Fibroblast of skin of left biceps (primary cell): ENCODE results near the gene ATG9A.

Source experiments
- DNase-seq, 2 experiments: peaks; one replicate each; pipeline ENCODE4 v3.0.0-alpha.2; 2013; ENCODE audit warnings: low read depth in 2 of 2

The ATG9A gene

DNA sequence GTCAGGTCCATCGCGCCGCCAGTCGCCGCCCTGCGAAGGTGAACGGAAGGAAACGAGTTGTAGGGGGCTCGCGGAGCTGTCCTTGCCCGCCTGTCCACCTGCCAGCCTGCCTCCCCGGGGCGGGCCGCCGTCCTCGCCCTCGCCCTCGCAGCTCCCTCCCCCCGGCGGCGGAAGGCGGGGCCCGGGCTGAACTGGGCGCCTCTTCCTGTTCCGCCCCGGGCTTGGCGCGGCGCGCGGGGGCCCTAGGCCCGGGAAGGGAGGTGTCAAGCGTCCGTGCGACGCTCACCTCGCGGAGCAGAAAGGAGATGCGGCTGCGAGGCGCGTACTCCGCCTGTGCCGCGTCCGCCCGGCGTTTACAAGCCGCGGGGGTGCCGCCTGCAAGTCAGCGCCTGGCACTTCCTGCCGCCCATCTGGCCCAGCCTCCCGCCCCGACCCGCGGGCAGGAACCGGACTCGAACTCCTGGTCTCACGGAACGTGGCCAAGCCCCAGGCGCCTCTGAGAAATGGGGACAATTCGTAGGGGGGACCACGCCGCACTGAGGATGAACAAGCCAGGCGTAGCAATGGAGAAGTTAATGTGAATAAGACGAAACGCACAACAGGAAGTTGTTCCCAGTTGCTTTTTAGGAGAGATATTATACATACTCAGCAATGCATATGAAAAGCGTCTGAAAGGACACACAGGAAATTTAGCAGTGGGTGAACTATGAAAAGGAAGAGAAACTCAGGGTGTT, 52.5 kb downstream of the ATG9A start, which contains the start of gene CNPPD1:
Gene CNPPD1 (minus strand): TSS at position 108 of the 734 bp plus-strand sequence. CDS start 97 bp downstream, at position 11.
- peak in 1 of 2 experiments; percentile 32 for DNase-seq

DNA sequence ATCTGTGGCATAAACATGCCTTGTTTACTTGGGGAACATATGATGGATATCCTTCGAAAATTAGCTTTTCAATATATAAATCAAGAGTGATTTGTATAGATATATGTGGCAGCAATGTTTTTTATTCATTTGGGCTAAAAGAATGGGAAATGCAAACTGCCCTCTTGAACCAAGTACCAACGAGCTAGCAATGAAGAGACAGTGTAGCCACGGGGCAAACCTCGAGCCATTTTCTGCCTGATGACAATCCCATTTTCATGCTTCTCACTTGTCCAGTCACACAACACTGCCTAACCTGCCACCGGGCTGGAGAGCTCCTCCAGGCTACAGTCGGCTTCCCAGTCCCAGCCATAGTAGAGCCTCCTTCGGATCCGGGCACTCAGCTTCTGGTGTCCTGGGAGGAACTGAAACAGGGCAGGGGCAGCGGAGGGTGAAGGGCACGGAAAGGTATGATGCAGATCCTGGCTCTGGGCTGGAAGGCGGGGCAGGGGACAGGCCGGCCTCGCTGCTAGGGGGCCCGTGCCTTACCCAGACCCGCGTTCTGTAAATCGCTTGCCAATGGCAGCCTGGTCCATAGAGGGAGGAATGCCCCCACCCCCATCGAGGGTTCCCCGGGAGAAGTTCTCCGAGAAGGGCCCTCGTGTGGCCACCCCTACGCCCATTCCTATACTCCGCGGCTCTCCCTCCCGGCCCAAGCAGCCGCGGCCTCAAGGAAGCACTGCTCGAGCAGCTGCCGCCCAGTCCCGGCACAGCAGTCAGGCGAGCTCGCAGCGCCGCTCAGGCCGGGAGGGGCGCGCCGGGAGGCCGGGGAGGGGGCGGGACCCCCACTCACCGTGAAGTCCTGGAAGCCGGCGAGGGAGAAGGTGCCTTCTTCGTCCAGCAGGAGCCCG, 53.3 kb downstream of the ATG9A start:
- DNase-seq = no peak

DNA sequence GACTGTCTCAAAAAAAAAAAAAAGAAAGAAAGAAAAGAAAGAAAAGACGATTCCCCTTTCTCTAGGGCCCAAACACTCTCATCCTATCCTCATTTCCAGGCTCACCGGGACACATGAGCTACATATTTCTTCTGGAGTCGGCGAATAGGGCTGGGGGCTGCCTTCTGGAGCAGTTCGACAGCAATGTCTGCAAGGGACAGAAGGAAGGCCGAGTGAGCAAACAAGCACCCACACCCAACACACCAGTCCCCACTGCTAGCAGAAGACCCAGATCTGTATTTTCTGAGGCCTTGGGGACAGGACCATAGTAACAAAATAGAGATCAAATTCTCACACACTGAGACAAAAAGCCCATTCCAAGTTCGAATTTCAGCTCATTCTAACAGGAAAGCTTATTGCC, 54.0 kb downstream of the ATG9A start:
- no peak for DNase-seq

DNA sequence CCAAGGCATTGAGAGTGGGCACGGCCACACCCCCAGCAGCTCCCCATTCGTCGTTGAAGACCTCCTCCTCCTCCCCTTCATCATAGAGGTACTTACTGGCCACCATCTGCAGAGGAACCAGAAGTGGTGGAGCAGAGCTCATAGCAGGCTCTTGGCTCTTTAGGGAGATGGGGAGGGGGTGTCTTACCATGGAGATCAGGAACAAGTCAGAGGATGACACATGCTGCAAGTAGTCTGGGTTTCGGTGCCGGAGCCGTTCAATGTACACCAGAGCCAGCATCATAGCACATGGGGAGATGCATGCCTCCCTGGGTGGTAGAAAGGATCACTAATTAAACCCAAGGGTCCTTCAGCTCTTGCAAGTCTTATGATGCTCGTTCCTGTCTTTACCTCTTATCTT, 54.6 kb downstream of the ATG9A start:
- DNase-seq = no peak

DNA sequence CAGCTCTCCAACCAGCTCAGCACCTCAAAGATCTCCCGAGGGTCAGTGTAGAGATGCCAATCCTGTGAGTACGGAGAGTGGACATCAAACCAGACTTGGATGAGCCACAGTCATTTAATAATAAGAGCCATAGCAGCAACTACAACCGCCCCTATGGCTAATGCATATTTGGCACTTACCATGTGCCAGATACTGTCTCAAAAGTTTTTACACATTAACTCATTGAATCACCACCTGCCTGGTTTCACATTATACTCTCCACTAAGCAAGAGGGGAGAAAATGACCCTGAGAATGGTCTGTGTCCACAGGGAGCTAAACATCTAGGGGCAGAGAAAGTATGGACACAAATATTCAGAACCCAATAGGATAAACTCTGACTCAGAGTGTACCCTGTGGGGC, 55.3 kb downstream of the ATG9A start:
- DNase-seq = no peak

DNA sequence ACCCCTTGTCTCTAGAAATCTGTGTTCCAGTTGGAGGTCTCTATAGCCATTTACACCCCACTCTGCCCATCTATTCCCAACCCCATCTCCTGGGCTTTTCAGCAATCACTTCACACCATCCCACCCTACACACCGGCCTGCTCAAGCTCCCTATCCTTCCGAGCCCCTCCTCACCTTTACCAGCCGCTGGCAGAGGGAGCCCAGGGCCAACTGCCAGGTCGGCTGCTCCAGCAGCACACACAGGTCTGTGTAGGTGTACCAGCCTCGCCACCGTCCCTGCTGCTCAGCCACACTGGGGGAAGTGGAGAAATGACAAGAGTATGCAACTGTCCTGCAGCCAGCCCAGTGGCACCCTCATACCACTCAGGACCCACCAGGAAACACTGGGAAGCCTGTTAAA, 56.3 kb downstream of the ATG9A start:
- DNase-seq = no peak

DNA sequence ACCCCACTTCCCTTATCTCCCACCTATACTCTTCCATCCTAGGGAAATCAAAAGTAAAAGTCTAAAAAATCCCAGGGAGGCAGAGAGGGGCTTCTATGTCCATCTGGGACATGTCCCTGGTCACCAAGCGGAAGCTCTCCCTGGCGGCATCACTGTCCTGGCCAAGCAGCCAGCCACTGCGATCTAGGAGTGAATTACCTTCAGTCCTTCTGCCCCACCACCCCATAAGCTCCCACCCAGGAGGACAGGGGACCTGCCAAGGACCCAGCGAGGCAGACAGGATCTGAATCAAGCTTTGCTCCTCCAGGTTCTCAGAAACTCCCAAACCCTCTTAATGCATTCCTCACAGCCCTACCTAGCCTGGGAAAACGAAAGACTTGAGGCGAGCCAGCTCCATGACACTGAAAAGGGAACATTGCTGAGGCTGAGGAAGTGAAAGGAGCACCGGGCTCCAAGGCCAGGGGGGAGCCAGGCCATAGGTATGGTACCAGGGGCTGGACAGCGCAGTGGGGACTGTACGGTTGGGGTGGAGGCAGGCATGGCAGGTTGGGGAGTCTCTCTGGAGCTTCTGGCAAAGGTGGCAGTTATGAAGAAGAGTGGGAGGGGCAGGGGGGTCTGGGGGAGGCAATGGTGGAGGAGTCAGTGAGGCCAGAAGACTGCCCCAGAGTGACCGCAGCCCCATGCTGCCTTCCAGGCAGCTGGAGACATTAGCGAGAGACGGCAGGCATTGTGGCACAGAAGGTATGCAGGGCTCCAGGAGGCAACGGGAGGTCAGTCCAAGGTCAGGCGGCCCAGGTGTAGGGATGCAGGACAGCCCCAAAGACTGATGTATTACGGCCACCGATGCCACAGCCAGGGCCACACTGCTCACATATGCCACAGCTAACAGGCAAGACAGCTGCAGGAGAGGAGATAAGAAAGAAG, 56.9 kb downstream of the ATG9A start:
- no peak for DNase-seq

DNA sequence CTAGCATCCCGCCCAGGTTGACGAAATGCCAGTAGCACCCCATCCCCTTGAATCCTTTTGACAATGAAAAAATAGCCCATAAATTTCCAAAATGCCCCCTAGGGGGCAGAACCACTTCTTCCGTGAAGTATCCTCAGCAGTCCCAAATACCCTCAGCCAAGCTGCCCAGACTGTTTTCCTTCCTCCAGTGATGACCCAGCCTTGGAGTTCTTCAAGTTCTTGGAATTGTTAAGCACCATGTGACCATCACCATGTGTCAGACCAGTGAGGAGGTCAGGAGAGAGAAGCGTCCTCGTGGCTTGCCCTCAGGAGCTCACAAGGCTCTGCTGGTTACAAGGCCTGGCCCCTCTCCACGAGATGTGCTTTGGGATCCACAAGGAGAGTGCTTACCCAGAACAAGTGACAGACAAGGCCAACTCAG, 58.2 kb downstream of the ATG9A start:
- DNase-seq = peak in 1 of 2 experiments; percentile 28

DNA sequence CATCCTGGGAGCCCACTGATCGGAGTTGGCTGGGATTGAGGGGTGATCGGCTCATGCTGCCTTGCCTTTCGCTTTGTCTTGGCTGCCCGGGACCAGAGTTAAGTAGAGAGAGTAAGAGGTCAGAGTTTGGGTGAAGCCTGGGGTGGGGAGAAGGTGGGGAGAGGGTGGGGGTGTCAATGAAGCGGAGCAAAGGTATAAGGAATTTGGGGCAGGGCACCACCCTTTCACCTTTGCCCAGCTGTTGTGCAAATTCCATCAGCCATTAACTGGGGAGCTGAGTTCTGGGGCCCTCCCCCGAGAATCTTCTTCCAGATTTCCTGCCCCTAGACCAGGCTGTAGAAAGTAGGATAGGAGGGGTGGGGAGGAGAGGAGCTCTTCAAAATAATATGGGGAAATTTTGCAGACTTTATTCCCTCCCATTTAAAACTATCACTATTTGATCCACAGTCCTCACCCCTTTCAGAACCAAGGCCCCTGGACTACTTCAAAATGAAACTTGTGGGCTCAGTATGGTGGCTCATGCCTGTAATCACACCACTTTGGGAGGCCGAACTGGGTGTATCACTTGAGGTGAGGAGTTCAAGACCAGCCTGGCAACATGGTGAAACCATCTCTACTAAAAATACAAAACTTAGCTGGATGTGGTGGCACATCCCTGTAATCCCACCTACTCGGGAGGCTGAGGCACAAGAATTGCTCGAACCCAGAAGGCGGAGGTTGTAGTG, 59.3 kb downstream of the ATG9A start, which contains the start of gene SLC23A3:
Gene SLC23A3 (minus strand): TSS at position 100 of the 725 bp plus-strand sequence. CDS start 45 bp downstream, at position 55.
- DNase-seq = no peak
